KOPT-K1 (cell line): ENCODE data around the gene GM2A.

Experiments used
- H3K27ac ChIP-seq: fragments of 200-600 bp; sonication (generic); 2 replicates; pipeline ENCODE4 v1.5.1; 2016; ENCODE audit warnings: antibody characterized with exemption, mild to moderate bottlenecking, low read depth, low read length; ENCODE audit not compliant: poor library complexity, severe bottlenecking
- H3K36me3 ChIP-seq: fragments of 200-600 bp; sonication (generic); 2 replicates; pipeline ENCODE4 v1.5.1; 2017; ENCODE audit warnings: antibody characterized with exemption, mild to moderate bottlenecking, low read length, moderate library complexity; ENCODE audit not compliant: insufficient read depth
- H3K9me3 ChIP-seq: fragments of 200-600 bp; sonication (generic); 2 replicates; pipeline ENCODE4 v1.5.1; 2017; ENCODE audit warnings: antibody characterized with exemption, low read length, mild to moderate bottlenecking; ENCODE audit not compliant: insufficient read depth, poor library complexity, severe bottlenecking

Gene GM2A

GRCh38 chr5:151280443-151280842 lies 27.5 kb downstream of the GM2A start:
- no peak overlapping the region for H3K27ac ChIP-seq
- H3K36me3 ChIP-seq: no peaks in the 10 kb centered on the region
- no peaks in the 10 kb centered on the region for H3K9me3 ChIP-seq

- Histone ChIP-seq H3K27ac (no peak overlapping the region), H3K9me3 (no peaks in the 10 kb centered on the region), H3K36me3 (no peaks in the 10 kb centered on the region)
These were observed 28.1 kb downstream of the GM2A start for GRCh38 chr5:151281001-151281639.

GRCh38 chr5:151283120-151283825 lies 30.3 kb downstream of the GM2A start:
- Histone ChIP-seq H3K27ac (no peak overlapping the region), H3K9me3 (no peaks in the 10 kb centered on the region)

GRCh38 chr5:151284392-151284967 lies 31.5 kb downstream of the GM2A start:
- no peak overlapping the region for H3K27ac ChIP-seq
- H3K36me3 ChIP-seq: no peaks in the 10 kb centered on the region
- H3K9me3 ChIP-seq: no peaks in the 10 kb centered on the region

More at GRCh38 chr5:151283120-151283825, 30.3 kb downstream of the GM2A start:
- no peaks in the 10 kb centered on the region for H3K36me3 ChIP-seq

- H3K36me3 ChIP-seq: no peaks in the 10 kb centered on the region
- no peaks in the 10 kb centered on the region for H3K9me3 ChIP-seq
- no peak overlapping the region for H3K27ac ChIP-seq
These were observed 32.7 kb downstream of the GM2A start for GRCh38 chr5:151285683-151286082.

GRCh38 chr5:151286246-151286645 lies 33.3 kb downstream of the GM2A start:
- Histone ChIP-seq H3K9me3 (no peaks in the 10 kb centered on the region), H3K36me3 (no peaks in the 10 kb centered on the region), H3K27ac (no peak overlapping the region)

GRCh38 chr5:151288180-151288579 lies 35.2 kb downstream of the GM2A start:
- Histone ChIP-seq H3K27ac (no peak overlapping the region), H3K9me3 (no peaks in the 10 kb centered on the region), H3K36me3 (no peaks in the 10 kb centered on the region)

- H3K36me3 ChIP-seq: no peaks in the 10 kb centered on the region
- H3K9me3 ChIP-seq: no peaks in the 10 kb centered on the region
- H3K27ac ChIP-seq: no peak overlapping the region
These were observed 40.6 kb downstream of the GM2A start for GRCh38 chr5:151293624-151294023.

GRCh38 chr5:151295138-151295537 lies 42.2 kb downstream of the GM2A start:
- Histone ChIP-seq H3K27ac (no peak overlapping the region), H3K9me3 (no peaks in the 10 kb centered on the region), H3K36me3 (no peaks in the 10 kb centered on the region)

GRCh38 chr5:151295791-151296477 lies 42.9 kb downstream of the GM2A start:
- Histone ChIP-seq H3K36me3 (no peaks in the 10 kb centered on the region), H3K9me3 (no peaks in the 10 kb centered on the region), H3K27ac (no peak overlapping the region)

GRCh38 chr5:151296478-151296830 lies 43.5 kb downstream of the GM2A start:
- H3K27ac ChIP-seq: no peak overlapping the region
- H3K36me3 ChIP-seq: no peaks in the 10 kb centered on the region

GRCh38 chr5:151296974-151297373 lies 44.0 kb downstream of the GM2A start:
- Histone ChIP-seq H3K27ac (no peak overlapping the region), H3K9me3 (no peaks in the 10 kb centered on the region), H3K36me3 (no peaks in the 10 kb centered on the region)

More at GRCh38 chr5:151296478-151296830, 43.5 kb downstream of the GM2A start:
- no peaks in the 10 kb centered on the region for H3K9me3 ChIP-seq

GRCh38 chr5:151298063-151298855 lies 45.3 kb downstream of the GM2A start:
- Histone ChIP-seq H3K36me3 (no peaks in the 10 kb centered on the region), H3K9me3 (no peaks in the 10 kb centered on the region), H3K27ac (no peak overlapping the region)

GRCh38 chr5:151303666-151304065 lies 50.7 kb downstream of the GM2A start, which contains the start of gene SLC36A3:
TSS of gene SLC36A3 (minus strand) at chr5:151303766. CDS start at chr5:151303354, 412 bp downstream.
- Histone ChIP-seq H3K27ac (no peak within 1 kb of the TSS), H3K36me3 (no peaks in the 10 kb centered on the region), H3K9me3 (no peaks in the 10 kb centered on the region)
